LHCN-M2 (cell line): ENCODE data around the gene UNC79. TPM values are rescaled to one million over a fixed set of nuclear protein-coding genes. Genes with fewer than 3 reads are reported as not detected.

Source experiments
- DNase-seq: peaks from one replicate; pipeline ENCODE4 v3.0.0-alpha.2; 2012; ENCODE audit warnings: low read depth
- total RNA-seq: library from RNA; depleted of rRNA; stranded (reverse); fragments of >200 nt; gene quantifications from 2 replicates; pipeline ENCODE4 v1.2.3, GENCODE V29; 2014

Gene UNC79
- total RNA-seq, 1 experiment from 2014 or later, result not detected

DNA sequence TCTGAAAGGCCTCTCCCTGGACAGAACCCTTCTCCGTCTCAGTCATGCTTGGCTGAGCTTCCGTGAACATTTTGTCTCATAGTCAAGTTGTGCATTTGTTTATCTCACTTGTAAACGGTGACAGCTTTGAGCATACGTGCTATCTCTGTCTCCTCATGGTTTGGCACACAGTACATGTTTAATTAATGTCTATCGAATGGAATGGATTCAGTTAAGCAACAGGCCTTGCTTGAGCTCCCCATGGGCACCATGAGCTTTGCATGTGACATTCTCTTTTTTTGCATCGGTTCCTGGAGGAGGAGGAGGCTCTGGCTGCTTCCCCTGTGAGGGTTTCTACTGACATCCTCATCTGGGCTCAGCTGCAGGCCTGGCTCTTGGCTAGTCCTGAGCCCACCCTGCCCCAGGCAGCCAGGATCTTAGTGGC lies 277.6 kb downstream of the UNC79 start:
- DNase-seq, result no peak

DNA sequence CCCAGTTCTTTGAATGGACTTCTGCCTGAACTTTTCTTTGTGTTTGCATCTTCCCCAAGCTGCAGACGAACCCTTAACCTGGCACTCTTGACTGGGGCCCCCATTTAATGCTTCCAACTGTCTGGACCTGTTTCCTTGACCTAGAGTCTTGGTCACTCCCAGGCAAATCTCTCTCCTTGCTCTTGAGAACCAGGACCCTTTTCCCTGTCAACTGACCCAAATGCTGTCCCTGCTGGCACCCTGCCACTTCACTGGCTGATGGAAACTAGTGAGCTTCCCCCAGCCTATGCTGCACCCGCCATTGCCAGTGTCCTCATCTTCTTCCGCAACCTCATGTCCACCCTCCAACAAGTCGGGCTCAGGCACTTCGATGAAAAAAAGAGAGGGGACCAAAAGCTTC lies 278.1 kb downstream of the UNC79 start:
- DNase-seq, result no peak

DNA sequence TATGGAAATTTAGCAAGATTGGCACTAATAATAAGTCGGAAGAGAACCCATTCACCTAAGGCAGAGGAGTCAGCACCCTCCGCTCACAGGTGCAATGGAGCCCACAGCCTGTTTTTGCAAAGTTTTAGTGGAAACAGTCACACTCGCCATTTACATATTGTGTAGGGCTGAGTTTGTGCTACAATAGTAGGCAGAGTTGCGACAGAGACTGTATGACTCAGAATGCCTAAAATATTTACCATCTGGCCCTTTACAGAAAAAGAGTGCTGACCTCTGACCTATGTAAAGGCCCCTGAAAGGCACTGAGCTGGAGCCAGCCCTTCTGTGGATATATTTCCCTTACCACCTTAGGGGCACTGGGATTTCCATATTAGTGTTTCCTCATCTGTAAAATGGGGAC lies 278.5 kb downstream of the UNC79 start:
- no peak for DNase-seq

DNA sequence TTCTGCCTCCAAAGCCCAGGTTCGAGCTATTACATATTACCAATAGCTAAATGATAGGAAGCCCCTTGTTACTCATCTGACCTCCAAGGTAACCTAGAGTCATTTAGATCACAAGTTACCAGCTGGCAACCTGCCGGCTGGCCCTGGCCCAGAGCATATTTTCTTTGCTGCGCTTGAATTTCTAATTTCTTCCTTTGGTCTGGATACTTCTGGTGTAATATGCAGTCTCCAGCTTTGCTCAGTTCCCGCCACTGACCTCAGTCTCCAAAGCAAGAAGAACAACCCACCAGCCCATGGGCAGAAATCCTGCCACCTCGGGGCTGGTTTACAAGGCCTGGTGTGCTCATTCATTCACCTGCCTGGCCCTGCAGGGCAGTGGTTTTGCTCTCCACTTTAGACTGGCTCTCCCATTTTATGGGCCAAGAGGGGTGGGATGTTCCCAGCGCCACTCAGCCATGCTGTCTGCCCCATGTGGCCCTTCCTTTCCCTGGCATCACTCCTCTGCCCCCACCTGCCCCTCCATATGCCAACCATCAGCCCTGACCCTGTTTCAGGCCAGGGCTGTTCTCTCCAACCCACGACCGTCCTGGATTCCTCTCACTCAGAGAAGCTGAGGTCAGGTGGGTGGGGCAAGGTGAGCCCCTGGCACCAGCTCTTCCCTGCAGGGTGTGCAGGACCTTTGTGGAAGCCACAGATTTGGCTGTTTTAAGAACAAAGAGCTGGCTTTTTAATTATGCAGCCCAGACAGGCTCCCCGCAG lies 281.5 kb downstream of the UNC79 start:
- DNase-seq, result no peak

DNA sequence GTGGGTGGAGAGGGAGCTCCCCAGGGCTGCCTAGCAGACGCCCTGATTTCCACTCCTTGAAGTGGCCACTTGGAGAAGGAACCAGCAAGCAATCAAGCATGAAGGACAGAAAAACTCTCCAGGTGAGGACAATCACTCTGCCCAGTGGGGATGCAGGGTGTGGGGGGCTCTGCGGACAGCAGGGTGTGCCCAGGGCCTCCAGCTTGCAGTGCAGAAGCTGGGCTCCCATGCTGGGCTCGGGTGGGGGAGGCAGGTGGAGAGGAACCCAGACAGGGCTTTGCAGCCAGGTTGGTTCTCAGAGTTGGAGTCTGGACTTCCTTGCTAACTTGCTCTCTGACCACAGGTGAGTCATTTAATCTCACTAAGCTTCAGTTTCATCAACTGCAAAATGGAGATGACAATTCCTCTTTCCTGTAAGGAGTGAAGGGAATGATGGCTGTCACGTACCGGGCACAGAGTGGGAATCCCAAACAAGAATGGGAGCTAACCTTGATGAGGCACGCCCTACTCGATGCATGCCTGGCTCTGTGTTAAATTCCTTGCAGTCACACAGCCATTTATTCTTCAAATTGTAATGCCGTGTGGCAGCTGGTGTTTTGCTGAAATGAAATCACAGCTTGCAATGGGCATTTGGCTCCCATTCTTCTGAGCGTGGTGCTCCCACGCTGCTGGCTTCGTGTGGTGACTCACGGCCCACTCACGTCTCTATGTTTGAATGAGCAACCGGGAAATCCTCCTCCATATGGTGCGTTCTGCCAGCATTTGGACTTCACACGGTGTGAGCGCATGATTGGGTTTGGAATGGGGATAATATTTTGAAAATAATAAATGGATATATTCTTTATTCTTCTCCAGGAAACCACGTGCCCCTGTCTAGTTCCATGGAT lies 282.3 kb downstream of the UNC79 start:
- DNase-seq, result no peak

DNA sequence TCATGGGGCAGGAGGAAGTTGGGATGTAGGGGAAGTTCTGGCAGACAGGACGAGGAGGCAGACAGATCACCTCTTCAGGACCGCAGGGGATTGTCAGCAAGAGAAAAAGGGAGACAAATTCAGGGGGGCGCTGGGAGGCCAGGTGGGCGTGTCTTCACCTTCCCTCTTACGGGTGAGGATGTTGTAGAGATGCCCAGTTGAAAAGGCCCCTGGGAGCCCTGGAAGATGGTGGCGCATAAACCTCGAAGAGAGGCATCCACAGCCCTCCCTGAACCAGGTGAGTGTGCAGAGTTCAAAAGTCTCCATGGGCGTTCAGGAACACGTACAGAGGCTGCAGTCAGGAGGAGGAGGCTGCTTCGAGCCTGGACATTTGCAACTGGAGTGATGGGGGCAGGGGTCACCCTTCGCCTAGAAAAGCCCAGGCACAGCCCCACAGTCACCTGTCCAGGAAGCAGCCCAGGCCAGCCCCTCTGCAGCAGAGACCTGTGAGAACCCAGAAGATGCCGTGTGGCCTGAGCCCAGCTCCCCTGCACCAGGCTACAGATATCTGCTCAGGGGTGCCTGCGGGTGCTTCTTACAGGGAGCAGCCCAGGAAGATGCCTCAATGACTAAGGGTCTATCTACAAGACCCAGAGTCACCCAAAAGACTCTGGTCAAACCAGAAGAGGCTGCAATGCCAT lies 283.1 kb downstream of the UNC79 start:
- no peak for DNase-seq

DNA sequence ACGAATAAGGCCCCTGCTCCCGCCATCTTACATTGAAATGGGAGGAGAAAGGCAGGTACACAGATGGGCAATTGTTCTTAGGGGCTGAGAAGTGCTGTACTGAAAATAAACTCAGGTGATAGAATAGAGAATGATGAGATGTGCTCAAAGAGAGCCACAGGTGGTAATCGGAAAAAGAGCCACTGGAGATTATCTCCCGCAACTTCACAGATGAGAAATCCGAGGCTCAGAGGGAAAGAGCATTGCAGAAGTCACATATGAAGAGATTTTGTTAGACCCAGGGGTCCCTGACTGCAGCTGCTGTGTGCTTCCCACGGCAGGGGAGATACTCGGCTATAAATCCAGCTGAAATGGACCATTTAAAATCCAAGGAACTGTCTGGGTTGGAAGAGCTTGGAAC lies 283.9 kb downstream of the UNC79 start:
- no peak for DNase-seq

DNA sequence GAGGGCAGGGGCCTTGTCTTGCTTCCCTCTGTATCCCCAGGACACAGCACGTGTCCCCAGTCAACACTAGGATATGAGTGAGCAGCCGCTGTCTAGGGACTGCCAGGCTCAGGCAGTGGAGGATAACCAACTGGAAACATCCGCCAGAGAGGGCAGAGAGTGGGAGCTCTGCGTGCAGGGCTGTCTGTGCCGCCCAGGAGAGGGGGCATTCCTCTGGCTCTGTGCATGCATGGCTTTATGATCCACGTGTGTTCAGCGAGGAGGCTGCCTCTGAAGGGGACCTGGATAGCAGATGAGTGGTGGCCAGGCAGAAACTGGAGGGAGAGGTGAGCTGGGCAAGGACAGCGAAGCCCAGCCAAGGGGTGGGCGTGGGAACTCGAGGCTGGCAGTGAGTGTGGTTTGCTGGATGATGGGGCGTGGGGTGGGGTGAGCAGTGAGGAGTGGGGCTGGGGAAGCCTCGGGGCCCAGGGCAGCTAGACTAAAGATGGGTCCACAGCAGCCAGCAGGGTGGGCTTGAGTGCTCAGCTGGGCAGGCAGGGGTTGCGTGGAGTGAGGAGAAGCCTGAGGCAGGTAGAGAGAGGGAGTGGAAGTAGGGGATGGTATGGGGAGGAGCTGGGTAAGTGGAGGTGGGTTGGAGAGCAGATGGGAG lies 284.7 kb downstream of the UNC79 start:
- DNase-seq, result no peak

DNA sequence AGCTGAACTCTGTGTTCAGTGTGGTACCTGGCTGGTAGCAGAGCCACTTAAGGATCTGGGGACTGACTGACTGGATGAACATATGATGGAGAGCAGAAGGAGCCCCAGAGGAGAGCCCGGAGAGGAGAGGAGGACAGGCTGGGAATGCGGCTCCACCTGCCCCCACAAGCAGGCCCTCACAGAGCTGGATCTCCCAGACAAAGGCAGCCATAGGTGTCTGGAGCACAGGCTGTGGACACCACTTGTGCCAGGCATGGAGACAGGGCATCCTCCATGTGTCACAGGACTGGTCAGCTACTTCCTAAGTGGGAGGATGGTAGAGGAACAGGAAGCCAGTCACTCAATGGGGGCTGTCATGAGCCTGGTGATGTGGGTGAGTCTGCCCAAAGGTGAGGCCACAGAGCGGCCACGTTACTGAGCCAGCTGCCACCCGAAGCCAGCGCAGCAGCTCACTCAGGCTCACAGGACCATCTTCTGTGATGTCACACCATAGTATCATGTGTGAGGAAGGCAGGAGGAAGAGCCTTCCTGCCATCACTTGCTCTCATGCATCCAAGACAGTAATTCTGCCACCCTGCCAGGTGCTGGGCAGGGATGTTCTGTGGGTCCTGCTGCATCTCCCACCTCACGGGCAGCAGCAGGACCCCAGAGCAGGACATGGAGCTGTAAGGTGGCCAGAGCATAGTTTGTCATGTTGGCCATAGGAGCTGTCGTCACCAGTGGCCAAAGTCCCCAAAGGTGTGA lies 285.4 kb downstream of the UNC79 start:
- no peak for DNase-seq

DNA sequence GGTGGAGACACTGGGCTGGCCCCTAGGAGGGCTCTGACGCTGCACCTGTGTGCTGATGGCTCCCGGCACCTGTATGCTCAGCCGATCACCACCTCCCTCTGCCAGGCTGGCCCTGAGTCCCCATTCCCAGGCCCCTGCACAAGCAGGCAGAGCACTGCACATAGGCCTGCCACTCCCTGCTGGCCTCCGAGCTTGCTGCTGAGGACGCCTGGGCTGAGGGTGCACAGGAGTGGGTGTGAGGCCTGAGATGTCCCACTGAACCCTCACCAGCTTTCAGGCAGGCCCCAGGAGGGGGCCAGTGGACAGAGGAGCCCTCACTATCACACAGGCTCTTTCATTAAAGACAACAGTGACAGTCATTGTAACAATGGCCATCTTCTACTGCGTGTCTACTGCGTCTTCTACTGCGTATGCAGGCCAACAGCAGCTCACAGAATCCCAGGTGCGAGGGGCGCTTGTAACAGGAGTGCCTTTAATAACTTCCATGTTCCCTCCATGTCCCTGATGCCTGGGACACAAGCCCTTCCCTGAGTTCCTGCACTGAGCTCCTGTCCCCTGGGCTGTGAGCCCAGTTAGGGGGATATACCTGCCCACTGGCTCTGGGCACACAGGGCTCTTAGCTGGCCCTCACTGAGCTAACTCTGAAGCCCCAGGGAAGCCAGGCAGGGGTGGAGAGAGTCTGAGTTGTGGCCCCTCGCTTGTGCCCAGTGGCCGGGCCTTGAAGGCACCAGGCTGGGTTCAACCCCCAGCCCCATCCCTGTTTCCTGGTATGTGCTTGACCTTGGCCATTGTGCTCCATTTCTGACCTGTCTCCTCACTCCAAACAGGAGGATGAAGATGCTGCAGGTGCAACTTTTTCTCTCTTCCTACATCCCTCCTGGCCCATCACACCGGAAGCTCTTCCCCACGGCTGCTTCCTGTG lies 286.3 kb downstream of the UNC79 start:
- DNase-seq, result no peak

DNA sequence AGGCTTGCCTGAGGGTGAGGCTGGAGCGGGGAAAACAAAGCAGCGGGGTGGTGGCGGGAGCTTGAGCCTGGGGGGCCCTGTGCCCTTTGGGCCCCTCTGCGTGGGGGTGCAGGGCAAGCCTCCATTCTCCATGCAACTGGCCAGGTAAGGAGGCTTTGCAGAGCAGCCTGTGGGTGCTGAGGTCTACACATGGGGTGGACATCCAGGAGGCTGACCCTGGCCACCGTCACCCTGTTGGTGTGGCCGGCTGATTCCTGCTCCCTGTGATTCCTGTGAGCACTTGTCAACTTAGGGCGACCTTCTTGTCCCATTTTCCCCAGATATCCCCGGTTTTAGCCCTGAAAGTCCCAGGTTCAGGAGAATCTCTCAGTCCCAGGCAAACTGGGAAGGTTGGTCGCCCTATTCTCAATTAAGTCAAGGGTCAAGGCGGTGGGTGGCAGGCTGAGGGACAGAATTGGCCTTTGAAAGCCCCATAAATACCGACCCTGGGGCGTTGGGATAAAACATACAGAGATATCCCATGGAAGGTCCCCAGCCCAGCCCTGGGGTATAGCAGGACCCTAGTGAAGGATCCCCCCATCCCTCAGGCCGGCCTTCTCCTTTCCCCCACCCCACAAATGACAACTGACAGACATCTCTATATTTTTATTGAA lies 287.1 kb downstream of the UNC79 start:
- DNase-seq, result no peak

DNA sequence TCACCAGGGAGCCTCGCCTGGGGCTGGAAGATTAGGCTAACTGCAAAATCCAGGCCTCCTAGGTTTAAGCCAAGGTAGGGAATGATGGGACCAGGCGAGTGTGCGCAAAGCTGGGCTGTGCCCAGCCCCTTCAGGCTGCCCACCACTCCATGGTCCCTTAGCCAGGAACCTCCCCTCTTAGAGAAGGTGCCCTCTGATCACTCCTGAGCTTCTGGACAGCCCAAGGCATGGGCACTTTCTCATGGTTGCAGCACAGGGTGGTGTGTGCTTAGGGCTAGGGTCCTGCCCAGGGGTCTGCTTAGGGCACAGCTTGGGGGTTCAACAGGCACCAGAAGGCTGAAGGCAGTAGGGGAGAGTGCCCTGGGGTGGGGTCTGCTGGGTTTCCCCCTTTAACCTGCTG lies 288.5 kb downstream of the UNC79 start:
- DNase-seq, result no peak

DNA sequence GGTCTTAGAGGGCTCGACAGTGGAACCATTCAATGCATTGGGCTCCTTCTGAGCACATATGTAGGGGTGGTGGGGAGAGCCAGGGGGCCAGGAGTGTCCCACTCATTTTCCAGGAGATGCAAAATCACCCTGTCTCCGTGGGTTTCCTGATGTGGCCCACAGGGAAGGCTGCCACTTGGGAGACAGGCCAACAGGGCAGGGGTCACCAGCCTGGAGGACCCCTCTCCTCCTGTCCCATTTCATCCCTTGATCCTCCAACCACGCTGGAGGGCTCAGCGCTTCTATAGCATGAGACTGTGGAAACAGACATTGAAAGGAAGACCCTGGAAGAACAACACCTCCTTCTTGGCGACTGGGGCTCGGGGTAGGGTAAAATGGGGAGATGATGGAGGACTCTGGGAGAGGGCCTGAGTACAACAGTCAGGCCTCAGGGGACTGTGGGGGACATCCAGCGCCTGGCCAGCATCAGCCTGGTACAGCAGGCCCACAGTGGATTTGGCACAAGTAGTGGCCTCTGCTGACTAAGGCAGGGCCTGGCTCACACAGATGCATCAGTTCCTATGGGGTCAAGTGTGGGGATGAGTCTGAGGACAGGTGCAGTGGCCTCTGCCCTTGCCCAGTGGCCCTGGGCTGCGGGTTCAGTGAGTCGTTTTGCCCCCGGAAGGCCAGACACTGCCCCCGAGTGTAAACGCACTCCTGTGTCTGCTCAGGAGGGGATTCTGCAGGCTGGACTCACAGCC lies 289.5 kb downstream of the UNC79 start:
- no peak for DNase-seq

DNA sequence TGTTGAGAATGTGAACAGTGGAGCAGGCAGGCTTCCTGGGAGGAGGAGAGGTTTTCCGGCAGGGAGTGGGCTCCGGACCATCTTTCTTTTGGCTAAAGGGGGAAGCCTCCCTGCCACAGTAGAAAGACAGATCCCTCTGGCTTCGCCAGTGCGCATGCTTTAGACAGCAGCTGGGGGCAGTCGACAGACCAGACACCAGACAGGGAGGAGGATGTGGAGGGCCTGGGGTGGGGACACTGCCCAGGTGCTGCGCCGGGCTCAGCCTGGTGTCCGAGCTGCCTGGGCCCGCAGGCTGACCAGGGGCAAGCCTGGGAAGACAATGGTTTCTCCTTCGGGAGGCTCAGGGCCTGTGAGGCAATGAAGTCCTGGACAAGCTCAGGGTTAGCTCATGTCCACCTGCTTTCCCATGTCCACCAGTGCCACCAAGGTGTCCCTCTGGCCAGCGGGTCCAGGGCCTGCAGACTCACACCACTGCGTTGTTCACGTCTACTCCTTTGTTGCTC lies 290.3 kb downstream of the UNC79 start:
- DNase-seq, result no peak

DNA sequence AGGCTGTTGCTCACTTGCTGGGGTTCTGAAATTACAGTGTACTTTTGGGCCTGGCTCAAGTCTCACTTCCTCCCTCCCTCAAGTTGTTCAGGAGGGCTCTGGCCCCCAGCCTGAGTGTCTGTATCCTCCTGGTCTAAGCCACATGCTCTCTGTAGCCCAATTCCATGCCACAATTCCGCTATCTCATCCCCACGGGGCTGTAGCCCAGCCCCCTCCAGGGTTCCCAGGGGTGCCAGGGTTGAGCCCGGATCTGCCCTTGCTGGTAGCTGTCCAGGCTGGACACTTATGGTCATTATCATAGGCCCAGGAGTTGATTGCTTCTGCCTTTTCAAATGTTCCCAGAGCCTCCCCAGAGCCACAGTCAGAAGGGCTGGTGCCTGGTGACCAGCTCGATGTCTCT lies 292.3 kb downstream of the UNC79 start:
- no peak for DNase-seq

DNA sequence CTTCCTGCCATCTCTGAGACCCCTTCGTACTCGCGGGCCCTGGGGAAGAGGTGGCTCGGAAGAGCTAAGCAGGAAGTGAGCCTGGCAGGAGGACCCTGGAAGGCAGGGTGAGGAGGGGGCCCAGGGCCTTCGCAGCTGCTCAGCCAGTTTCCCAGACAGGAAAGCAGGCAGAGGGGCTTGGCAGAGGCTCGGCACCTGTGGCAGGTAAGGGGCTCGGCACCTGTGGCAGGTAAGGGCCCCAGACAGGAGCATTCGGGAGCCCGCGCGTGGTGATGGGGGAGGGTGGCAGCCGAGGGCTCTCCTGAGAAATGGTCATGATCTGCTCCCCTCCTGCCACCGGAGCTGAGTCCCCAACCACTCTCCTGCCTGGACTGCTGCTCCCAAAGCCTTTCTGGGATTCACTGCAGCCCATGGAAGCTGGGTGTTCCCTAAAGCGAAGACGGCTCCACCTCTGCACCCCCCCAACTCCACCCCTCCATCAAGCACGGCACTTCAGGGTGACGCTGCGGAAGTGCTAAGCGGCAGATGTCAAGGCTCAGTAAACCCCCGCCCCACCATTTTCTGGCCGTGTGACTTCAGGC lies 294.4 kb downstream of the UNC79 start:
- no peak for DNase-seq

DNA sequence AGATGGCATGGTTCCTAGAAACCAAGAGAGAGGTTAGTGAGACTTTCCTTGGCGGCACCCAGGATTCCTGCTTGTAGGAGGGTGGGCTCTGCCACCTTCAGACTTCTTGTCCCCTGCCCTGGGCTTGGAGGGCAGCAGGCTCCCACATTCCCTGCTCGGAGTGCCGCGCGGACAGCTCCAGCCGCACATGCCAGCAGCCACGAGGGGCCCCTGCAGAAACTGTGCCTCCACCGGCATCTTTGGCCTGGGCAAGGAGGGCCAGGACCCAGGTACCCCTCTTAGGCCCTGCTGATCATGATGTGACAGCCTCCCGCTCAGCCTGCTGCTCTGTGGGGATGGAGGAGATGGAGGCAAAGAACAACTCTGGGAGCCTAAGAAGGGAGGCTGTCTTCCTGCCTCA lies 295.3 kb downstream of the UNC79 start:
- no peak for DNase-seq
